Stimulated activated CD4-positive, alpha-beta T cell treated with anti-CD3 and anti-CD28 coated beads, TNF-alpha, amount 100 ng/mL, for 4 hours (primary cell): ENCODE results near the gene DNASE1L1.
A peak's percentile ranks its signal among the peaks of the same experiment; 100 is the strongest.

ENCODE experiments used
- DNase-seq, 3 experiments: peaks; one replicate each; pipeline ENCODE4 v3.0.0-alpha.2; 2020; ENCODE audit warnings: low read depth in 3 of 3

DNASE1L1 gene, protein sequence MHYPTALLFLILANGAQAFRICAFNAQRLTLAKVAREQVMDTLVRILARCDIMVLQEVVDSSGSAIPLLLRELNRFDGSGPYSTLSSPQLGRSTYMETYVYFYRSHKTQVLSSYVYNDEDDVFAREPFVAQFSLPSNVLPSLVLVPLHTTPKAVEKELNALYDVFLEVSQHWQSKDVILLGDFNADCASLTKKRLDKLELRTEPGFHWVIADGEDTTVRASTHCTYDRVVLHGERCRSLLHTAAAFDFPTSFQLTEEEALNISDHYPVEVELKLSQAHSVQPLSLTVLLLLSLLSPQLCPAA

DNA sequence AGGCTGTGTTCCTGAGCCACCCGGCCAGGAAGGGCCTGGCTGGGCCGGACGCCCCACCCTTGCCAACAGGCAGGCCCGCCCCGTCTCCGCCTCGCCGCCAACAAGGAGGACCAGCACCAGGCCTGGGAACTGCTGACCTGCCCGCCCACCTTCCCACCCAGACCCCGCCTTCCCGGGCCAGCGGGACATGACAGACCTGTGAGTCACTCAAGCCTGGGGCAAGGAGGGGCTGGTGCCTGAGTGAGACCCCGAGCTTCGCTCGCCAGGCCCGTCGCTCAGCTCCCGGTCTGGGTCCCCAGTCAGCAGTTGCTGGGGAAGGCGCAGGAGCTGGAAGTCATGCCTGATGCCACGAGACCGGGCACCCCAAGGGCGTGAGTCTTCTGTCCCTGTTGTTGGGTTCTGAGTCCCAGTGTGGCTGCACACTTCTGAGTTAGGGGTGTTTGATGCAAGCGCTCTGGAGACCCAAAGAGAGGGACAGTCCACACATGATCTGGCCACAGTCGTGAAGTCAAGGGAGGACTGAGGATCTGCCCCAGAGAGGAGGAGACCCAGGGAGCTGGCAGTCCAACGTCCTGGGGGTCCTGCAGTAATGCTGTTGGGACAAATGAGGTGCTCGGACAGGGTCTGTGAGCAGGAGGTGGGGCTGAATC, at the start of gene DNASE1L1:
Gene DNASE1L1 (minus strand): TSS at position 33 of the 650 bp plus-strand sequence. CDS start 3,686 bp downstream, outside the sequence.
- no peak for DNase-seq

GRCh38 chrX:154458116-154458953, 49.3 kb upstream of the DNASE1L1 start, which contains the start of gene PLXNA3:
Gene PLXNA3 (plus strand): TSS chrX:154458281. CDS start chrX:154460184, 1,903 bp downstream.
- DNase-seq, result peak; percentile 26 to 47 (median 44)

- DNase-seq, result peak in 2 of 3 experiments; percentile 19 to 23
Measured at GRCh38 chrX:154457491-154458115, 48.5 kb upstream of the DNASE1L1 start.

GRCh38 chrX:154452823-154453222, 43.8 kb upstream of the DNASE1L1 start:
- DNase-seq, result no peak

GRCh38 chrX:154450312-154450711, 41.3 kb upstream of the DNASE1L1 start:
- no peak for DNase-seq

DNA sequence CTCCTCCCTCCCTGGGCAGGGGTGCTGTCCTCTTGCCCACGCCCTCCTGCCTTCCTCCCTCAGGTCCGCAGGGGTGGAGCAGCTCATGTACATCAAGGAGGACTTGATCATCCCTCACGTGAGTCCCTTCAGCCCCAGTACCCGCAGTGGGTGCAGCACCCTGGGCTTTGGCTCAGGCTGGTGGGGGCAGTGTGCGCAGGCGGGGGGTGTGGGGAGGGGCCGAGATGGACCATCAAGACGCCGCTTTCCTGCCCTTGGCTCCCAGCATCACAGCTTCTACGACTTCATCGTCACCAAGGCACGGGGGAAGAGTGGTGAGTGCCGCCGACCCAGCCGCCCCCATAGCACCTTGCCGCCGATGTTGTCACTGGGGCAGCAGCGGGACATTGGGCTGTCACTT, 40.6 kb upstream of the DNASE1L1 start:
- no peak for DNase-seq

- no peak for DNase-seq
Measured at GRCh38 chrX:154448484-154448883, 39.4 kb upstream of the DNASE1L1 start.

GRCh38 chrX:154446430-154446829, 37.4 kb upstream of the DNASE1L1 start:
- DNase-seq, result no peak

GRCh38 chrX:154445776-154446175, 36.7 kb upstream of the DNASE1L1 start:
- DNase-seq, result no peak

GRCh38 chrX:154444755-154445246, 35.7 kb upstream of the DNASE1L1 start:
- DNase-seq, result no peak

- peak; percentile 29 to 48 (median 37) for DNase-seq
Measured at GRCh38 chrX:154443992-154444754, 35.1 kb upstream of the DNASE1L1 start, which contains the start of gene FAM50A. Gene FAM50A (plus strand): TSS chrX:154444141. CDS start chrX:154444236, 95 bp downstream.

DNA sequence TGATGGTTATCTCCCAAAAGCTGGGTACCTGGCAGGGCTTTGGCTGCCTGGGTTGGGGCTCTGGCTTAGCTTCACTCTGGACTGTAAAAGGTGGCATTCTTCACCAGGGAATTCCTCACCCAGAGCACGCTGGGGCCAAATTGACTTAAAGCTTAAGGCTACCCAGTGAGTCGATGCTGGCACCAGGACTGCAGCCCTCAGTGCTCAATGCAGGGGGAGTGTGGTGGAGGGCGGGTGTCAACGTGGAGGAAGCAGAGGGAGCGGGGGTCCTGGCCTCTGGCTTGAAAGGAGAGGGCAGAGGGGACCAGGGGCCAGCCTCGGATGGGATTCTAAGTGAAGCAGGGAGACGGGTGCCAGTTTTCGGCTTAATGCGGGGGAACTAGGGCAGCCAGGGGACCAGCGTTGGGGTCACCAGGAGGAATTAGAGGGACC, 34.4 kb upstream of the DNASE1L1 start:
- DNase-seq, result no peak

- no peak for DNase-seq
Measured at GRCh38 chrX:154441984-154442707, 33.1 kb upstream of the DNASE1L1 start.

- DNase-seq, result no peak
Measured at GRCh38 chrX:154441564-154441963, 32.5 kb upstream of the DNASE1L1 start.

DNA sequence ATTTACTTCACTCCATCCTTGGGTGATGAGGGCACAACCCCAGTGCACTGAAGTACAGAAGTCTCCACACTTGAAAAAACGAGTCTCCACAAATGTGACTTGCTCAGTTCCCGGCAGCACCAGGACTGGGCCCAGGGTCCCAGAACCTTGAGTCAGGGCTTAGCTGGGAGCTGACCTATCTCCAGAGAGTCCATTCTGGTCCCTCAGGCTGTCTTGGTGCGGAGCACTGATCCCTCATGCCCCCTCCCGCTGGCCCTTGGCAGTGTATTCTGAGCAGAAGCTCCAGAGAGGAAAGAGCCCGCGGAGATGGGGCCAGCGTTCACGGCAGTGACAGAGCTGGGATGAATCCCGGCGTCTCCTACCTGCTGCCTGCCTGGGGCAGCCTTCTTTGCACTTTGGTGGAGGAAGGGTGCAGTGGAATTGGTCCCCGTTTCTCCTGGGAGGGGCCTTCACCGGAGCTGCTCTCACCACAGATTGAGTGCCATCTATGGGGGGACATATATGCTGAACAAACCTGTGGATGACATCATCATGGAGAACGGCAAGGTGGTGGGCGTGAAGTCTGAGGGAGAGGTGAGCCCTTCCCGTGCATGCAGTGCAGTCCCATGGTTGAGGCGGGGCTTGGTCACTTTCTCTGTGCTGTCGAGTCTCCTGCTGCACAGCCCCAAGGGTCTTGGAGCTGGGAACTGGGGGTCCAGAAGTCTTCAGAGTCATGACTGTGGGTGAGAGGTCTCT, 31.7 kb upstream of the DNASE1L1 start:
- no peak for DNase-seq

DNA sequence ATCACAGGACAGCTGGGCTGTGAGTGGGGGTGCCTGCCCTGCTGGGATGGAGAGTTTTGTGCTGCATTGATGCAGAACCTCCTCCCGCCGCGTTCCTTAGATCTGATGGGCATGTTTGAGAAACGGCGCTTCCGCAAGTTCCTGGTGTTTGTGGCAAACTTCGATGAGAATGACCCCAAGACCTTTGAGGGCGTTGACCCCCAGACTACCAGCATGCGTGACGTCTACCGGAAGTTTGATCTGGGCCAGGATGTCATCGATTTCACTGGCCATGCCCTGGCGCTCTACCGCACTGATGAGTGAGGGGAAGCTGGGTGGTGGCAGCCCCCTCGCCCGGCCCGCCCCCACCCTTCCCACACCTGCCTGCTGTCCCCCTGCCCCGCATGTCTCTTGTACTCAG, 30.8 kb upstream of the DNASE1L1 start:
- DNase-seq, result no peak

DNA sequence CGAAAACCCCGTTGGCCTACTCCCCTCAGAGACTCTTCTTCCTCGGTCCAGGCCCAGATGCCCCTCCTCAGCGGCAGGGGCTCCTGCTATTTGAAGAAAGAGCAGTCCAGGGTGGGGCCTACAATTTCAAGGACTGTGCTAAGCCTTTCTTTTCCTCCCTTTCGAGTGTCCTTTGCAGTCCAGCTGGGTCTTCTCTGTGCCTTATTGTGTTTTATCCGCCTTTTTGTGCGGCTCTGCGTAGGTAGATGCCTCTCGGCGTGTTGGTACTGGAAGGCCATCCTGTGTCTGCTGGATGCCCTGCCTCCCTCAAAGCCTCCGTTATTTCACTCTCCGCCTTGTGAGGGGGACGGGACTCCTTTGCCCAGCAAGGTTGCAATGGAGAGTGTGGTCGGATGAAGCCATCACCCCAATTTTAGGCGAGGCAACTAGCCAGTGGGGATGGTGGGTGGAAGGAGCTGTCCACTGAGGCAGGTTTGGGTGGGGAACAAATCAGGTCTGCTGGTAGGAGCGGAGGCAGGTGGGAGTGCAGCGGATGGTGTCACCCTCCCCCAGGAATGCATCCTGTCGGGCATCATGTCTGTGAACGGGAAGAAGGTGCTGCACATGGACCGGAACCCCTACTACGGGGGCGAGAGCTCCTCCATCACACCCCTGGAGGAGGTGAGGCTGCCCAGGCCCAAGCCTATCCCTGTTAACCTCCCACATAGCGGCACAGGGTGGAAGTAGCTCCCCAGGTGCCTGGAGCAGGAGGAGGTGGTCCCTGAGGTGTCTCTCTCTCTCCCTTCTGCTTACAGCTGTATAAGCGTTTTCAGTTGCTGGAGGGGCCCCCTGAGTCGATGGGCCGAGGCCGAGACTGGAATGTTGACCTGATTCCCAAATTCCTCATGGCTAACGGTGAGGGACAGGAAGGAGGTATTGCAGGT, 29.2 kb upstream of the DNASE1L1 start:
- DNase-seq, result no peak
